BE2C (cell line): ENCODE data around the gene KRTAP29-1. TPM values are rescaled to one million over a fixed set of nuclear protein-coding genes. Genes with fewer than 3 reads are reported as not detected.
"Not testable (repeated sequence)": the region's sequence is repeated elsewhere in the genome, so short reads cannot be mapped to it uniquely, and the experiment has no call there.

Experiments
- DNase-seq: peaks from one replicate; pipeline ENCODE4 v3.0.0-alpha.2; 2020
- H3K27me3 ChIP-seq: fragments of 250-450 bp; sonication (Bioruptor Pico); 2 replicates; pipeline ENCODE4 v1.5.1; 2020; ENCODE audit warnings: mild to moderate bottlenecking
- H3K36me3 ChIP-seq: fragments of 250-450 bp; sonication (Bioruptor Pico); 2 replicates; pipeline ENCODE4 v1.5.1; 2020; ENCODE audit warnings: mild to moderate bottlenecking
- H3K4me1 ChIP-seq: fragments of 250-450 bp; sonication (Bioruptor Pico); 2 replicates; pipeline ENCODE4 v1.5.1; 2020
- H3K4me3 ChIP-seq: 2 replicates; pipeline ENCODE4 v1.5.1; 2011; ENCODE audit warnings: low read depth, low read length
- H3K9me3 ChIP-seq: fragments of 250-450 bp; sonication (Bioruptor Pico); 2 replicates; pipeline ENCODE4 v1.5.1; 2020
- polyA plus RNA-seq: library from polyadenylated mRNA; unstranded; fragments of >200 nt; gene quantifications from one replicate; pipeline ENCODE4 v1.2.1, GENCODE V29; 2012; ENCODE audit warnings: low read depth, missing spikeins; ENCODE audit not compliant: insufficient read length, insufficient read depth
- TF ChIP-seq, protein P1 (sequence below): IDR thresholded peaks from 2 replicates; pipeline ENCODE4 v1.5.1; 2012; ENCODE audit warnings: mild to moderate bottlenecking, low read depth, low read length

Gene KRTAP29-1, protein sequence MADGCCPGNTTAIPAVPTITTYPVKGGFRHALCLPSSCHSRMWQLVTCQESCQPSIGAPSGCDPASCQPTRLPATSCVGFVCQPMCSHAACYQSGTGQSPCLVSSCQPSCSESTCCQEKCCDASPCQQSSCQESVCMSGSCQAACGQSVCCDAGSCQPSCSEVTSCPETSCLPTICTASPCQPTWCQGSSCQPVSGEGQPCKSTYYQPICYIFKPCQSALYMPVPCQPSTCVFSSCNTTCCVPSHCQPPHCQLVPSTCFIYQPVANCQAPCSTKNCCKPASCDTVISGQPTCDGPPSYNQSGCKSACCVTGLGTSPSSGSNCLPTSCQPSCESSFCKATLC
- polyA plus RNA-seq = not detected

DNA sequence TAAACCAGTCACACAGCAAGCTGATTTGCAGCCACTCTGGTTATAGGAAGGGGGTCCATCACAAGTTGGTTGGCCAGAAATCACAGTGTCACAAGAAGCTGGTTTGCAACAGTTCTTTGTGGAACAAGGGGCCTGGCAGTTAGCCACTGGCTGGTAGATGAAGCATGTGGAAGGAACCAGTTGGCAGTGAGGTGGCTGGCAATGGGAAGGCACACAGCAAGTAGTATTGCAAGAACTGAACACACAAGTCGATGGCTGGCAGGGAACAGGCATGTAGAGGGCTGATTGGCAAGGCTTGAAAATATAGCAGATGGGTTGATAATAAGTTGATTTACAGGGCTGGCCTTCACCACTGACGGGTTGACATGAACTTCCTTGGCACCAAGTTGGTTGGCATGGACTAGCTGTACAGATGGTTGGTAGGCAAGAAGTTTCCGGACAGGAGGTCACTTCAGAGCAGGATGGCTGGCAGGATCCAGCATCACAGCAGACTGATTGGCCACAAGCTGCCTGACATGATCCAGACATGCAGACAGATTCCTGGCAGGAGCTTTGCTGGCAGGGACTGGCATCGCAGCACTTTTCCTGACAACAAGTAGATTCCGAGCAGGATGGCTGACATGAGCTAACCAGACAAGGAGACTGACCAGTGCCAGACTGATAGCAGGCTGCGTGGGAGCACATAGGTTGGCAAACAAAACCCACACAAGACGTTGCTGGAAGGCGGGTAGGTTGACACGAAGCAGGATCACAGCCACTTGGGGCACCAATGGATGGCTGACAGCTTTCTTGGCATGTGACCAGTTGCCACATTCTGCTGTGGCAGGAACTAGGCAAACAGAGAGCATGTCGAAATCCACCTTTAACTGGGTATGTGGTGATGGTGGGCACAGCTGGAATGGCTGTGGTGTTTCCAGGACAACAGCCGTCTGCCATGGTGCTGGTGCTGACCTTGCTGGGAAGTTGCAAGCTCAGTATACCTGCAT is at the start of gene KRTAP29-1:
TSS of gene KRTAP29-1 (minus strand) at position 936 of the 986 bp plus-strand sequence. CDS start at position 936, 0 bp downstream.
- peaks cover 50% of the 10 kb centered on the region for H3K27me3 ChIP-seq
- DNase-seq = no peak
- H3K36me3 ChIP-seq = no peaks in the 10 kb centered on the region
- no peaks in the 10 kb centered on the region for H3K4me1 ChIP-seq
- TF ChIP-seq, protein P1, sequence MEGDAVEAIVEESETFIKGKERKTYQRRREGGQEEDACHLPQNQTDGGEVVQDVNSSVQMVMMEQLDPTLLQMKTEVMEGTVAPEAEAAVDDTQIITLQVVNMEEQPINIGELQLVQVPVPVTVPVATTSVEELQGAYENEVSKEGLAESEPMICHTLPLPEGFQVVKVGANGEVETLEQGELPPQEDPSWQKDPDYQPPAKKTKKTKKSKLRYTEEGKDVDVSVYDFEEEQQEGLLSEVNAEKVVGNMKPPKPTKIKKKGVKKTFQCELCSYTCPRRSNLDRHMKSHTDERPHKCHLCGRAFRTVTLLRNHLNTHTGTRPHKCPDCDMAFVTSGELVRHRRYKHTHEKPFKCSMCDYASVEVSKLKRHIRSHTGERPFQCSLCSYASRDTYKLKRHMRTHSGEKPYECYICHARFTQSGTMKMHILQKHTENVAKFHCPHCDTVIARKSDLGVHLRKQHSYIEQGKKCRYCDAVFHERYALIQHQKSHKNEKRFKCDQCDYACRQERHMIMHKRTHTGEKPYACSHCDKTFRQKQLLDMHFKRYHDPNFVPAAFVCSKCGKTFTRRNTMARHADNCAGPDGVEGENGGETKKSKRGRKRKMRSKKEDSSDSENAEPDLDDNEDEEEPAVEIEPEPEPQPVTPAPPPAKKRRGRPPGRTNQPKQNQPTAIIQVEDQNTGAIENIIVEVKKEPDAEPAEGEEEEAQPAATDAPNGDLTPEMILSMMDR = no peak
- H3K4me3 ChIP-seq = no peak within 1 kb of the TSS
- H3K9me3 ChIP-seq = no peaks in the 10 kb centered on the region

DNA sequence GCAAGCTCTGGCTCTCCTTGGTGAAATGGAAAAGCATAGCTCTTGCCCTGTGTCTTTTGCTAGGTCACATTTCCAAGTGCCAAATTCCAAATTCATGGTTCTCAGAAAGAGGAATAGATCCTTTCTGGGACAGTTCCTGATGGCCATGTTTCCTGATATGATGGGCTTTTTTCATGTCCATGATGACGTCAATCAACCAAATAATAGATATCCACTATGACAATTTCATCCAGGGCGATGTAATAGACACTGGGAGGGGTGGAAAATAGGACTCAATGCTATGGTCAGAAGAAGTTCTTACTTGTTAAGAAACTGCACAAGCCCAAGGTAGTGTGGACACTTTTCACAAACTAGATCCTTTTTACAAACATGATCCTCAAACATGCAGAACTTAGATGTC is 48.5 kb upstream of the KRTAP29-1 start:
- DNase-seq = no peak
- H3K9me3 ChIP-seq = no peaks in the 10 kb centered on the region
- no peaks in the 10 kb centered on the region for H3K36me3 ChIP-seq
- no peaks in the 10 kb centered on the region for H3K4me1 ChIP-seq
- TF ChIP-seq, protein P1 = no peak
- H3K4me3 ChIP-seq = no peak overlapping the region
- H3K27me3 ChIP-seq = peaks cover 19% of the 10 kb centered on the region

DNA sequence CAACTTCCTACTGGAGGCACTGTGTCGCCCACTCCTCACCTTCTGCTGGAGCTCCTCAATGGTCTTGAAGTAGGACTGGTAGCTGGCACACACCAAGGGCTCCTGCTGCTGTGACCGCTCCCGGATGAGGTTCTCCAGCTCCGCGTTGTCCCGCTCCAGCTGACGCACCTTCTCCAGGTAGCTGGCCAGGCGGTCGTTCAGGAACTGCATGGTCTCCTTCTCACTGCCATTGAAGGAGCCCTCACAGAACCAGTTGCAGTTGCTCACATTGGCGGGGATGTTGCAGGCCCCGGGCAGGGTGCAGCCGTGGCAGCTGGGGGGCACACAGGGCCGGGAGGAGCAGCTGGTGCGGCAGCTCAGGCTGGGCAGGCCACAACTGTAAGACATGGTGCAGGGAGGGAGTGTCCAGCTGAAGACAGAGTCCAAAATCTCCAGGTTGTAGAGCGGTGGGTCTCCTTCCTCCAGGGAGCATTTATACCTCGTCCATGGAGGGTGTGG is 47.8 kb upstream of the KRTAP29-1 start, which contains the start of gene KRT33A:
TSS of gene KRT33A (minus strand) at position 448 of the 498 bp plus-strand sequence. CDS start at position 387, 61 bp downstream.
- not testable (repeated sequence) for H3K9me3 ChIP-seq, H3K4me1 ChIP-seq, H3K4me3 ChIP-seq, DNase-seq, H3K36me3 ChIP-seq
- peaks cover 14% of the 10 kb centered on the region for H3K27me3 ChIP-seq

DNA sequence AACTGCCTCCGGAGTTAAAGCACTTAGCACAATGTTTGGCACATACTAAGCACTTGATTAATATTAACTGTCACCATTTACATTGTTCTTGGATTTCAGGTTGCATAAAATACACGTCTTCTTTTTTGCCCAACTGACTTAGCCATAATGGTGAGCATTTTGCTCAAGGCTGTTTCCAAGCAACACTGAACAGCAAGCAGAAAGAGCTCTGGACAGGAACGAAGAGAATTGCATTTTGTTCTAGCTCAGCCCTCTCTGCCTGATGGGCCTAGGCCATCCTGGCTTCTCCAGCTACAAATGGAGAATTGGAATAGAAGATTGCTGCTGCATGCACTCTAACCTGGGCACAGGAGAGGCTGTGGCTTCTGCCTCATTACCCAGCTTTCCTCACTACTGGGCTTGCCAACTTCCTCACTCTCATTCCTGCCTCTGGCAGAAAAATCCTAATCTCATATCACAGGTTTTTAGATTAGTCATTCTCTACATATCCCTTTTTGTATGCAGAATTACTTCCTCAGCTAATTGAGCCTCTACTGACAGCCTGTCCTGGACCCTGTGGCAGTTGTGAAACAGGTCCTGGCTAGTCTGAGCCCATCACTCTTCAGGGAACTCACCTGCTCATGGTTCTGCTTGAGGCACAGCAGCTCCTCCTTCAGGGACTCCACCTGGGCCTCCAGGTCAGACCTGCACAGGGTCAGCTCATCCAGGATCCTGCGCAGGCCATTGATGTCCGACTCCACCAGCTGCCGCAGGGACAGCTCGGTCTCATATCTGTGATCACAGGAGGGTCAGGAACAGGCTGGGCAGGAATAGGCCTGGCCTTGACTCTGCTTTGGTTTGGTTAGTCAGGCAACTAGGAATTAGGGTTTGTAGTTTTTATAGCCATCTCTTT is 45.5 kb upstream of the KRTAP29-1 start:
- peaks cover 11% of the 10 kb centered on the region for H3K27me3 ChIP-seq
- H3K9me3 ChIP-seq = no peaks in the 10 kb centered on the region
- no peaks in the 10 kb centered on the region for H3K36me3 ChIP-seq
- no peaks in the 10 kb centered on the region for H3K4me1 ChIP-seq
- DNase-seq = no peak
- no peak overlapping the region for H3K4me3 ChIP-seq
- TF ChIP-seq, protein P1 = no peak

DNA sequence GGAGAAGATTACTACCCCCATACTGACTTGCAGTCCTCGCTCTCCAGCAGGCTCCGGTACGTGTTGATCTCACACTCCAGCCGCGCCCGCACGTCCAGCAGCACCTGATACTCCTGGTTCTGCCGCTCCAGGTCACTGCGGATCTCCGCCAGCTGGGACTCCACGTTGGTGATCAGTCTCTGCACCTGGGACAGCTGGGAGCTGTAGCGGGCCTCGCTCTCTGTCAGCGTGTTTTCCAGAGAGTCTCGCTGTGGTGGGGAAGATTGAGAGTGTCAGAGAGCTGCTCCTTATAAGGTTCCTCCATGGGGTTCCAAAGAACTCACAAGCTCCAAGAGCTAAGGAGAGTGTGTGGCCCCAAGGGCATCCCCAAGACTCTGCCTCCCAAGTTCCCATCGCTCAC is 43.8 kb upstream of the KRTAP29-1 start:
- H3K27me3 ChIP-seq, H3K9me3 ChIP-seq, DNase-seq, H3K4me3 ChIP-seq, H3K36me3 ChIP-seq, H3K4me1 ChIP-seq: not testable (repeated sequence)

DNA sequence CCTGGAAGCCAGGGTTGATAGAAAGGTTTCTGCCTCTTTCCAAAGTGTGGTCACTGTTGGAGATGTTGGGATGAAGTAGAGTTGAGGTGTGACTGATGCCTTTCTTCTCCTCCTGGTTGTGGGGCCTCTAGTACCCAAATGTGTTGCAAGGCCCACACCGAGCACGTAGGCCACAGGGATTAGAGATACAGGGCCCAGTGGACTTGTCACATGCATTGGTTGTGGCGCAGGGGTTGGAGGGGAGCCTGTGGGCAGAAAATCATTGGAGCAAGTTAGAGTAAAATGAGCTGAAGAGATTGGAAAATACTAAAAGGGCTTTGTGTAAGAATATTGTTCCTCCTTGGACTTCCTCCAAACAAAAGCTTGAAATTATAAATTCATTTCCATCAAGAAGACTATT is 43.3 kb upstream of the KRTAP29-1 start:
- DNase-seq = no peak
- Histone ChIP-seq H3K4me1 (no peaks in the 10 kb centered on the region), H3K27me3 (peaks cover 3% of the 10 kb centered on the region; the same call in 1 of the 2 replicates), H3K36me3 (no peaks in the 10 kb centered on the region), H3K4me3 (no peak overlapping the region), H3K9me3 (no peaks in the 10 kb centered on the region)
- TF ChIP-seq, protein P1 = no peak
